Sigmoid colon (tissue), 4 donors: Measurements from ENCODE around the gene COL21A1.

ENCODE experiments used
- CTCF ChIP-seq, 4 experiments: fragments of 450-650 bp in 3 of 4; fragments of 200-600 bp in 1 of 4; IDR thresholded peaks; one replicate each; pipeline ENCODE4 v1.5.1; 2016 to 2019; ENCODE audit warnings: antibody characterized with exemption in 4 of 4, mild to moderate bottlenecking in 3 of 4, moderate library complexity in 2 of 4
- EP300 ChIP-seq, 4 donors: sonication (generic); formaldehyde crosslinking; IDR thresholded peaks; one replicate each; pipeline ENCODE4 v1.6.1; 2017; ENCODE audit warnings: antibody characterized with exemption in 4 of 4
- POLR2A ChIP-seq, 2 donors: fragments of 450-650 bp; IDR thresholded peaks; one replicate each; pipeline ENCODE4 v1.6.1; 2016; ENCODE audit warnings: antibody characterized with exemption in 2 of 2, mild to moderate bottlenecking in 2 of 2, moderate library complexity in 2 of 2

- TF ChIP-seq CTCF (IDR thresholded peaks at IDR 0.05) (no peak), EP300 (IDR thresholded peaks at IDR 0.05) (no peak), POLR2A (IDR thresholded peaks at IDR 0.05) (no peak)
Observed at GRCh38 chr6:56065408-56065807, 182.0 kb downstream of the COL21A1 start.
